ENCODE data around the gene INPP5B.

DNA sequence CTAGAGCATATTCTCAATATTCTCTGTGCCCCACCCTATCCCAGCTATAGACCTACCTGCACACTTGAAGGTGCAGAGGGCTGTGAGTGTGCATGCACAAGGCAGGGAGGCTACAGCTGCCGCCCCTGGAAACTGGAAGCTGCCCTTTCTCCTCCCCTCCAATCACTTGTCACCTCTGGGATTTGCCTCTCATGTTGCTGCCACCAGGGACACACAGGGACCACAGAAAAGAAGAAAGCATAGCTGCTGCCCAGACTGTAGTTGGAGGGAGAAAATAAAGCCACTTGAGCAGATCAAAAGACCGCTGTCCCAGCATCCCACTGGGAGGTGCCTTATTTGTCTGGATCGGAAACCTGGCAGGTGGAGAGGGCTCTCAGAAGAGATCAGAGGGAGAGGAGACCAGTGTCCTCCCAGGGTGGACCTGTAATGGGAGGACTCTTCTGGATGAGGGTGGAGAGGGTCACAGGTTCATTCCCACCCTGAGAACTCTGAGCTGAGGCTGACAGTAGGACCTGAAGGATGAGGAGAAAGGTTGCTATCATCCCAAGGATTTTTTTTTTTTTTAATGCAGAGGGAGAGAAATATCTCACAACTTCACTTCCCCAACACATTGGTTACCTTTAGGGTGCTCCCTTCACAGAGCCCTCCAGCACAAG lies 7.6 kb upstream of the INPP5B start:
- TF ChIP-seq, protein P1, sequence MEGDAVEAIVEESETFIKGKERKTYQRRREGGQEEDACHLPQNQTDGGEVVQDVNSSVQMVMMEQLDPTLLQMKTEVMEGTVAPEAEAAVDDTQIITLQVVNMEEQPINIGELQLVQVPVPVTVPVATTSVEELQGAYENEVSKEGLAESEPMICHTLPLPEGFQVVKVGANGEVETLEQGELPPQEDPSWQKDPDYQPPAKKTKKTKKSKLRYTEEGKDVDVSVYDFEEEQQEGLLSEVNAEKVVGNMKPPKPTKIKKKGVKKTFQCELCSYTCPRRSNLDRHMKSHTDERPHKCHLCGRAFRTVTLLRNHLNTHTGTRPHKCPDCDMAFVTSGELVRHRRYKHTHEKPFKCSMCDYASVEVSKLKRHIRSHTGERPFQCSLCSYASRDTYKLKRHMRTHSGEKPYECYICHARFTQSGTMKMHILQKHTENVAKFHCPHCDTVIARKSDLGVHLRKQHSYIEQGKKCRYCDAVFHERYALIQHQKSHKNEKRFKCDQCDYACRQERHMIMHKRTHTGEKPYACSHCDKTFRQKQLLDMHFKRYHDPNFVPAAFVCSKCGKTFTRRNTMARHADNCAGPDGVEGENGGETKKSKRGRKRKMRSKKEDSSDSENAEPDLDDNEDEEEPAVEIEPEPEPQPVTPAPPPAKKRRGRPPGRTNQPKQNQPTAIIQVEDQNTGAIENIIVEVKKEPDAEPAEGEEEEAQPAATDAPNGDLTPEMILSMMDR (IDR thresholded peaks at IDR 0.05), result no peak
- TF ChIP-seq POLR2A (IDR thresholded peaks at IDR 0.05) (no peak), POLR2AphosphoS5 (IDR thresholded peaks at IDR 0.05) (no peak)
